Esophagus mucosa (tissue), 1 donor: ENCODE measurements around the gene REC8. TPM values are rescaled to one million over a fixed set of nuclear protein-coding genes. Genes with fewer than 3 reads are reported as not detected.

Source experiments
- ATAC-seq: fragments of 200-7000 bp; cut with Tn5 transposase; one replicate; pipeline ENCODE4 v1.9.1; 2020
- total RNA-seq: library from RNA; stranded (reverse); gene quantifications from one replicate; pipeline ENCODE4 v1.2.4, GENCODE V29; 2023
- donor health status: DM: yes; HTN: yes; CAD: no.

REC8 gene
- total RNA-seq, 1 donor from 2014 or later: 5.4 TPM

- ATAC-seq: no peak
Measured at GRCh38 chr14:24138396-24139271, 33.2 kb upstream of the REC8 start.

GRCh38 chr14:24139272-24139934 lies 32.5 kb upstream of the REC8 start:
- no peak for ATAC-seq

- peak; percentile 92 for ATAC-seq
Measured at GRCh38 chr14:24141097-24141880, 30.6 kb upstream of the REC8 start, which contains the start of gene EMC9. TSS of gene EMC9 (minus strand) at chr14:24141591. CDS start at chr14:24141304, 287 bp downstream.

DNA sequence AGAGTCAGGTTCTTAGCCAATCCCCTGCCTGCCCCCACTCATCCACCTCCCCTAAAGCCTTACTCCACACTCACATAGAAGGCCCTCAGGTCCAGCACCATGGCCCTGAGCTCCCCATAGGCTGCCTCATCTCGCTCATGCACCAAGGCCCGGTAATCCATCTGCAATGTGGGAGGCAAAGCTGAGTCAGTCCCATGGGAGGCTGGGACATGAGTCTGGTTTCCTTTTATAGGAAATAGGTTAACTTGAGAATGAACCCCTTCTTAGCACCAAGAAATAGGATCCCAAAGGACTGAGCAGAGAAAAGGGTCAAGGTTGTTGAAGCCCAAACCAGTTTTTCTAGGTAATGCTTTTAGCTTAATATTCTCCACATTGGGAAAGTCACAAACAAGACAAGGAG lies 28.4 kb upstream of the REC8 start:
- no peak for ATAC-seq

DNA sequence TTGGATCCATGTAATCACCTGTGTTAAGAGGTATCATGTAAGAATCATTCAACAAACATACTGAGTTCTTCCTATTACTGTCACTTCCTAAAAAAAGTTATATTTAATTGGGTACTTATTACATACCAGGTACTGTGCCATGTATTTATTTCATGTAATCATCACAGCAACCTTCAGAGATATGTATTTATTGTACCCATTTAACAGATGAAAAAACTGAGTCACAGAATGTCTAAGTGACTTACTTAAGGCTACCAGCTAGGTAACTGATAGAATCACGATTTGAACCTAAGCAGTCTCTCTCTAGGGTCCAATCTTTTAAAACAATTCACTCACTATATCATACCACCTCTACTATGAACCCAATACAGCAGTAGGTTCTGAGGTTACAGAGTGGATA lies 27.4 kb upstream of the REC8 start:
- ATAC-seq: no peak

GRCh38 chr14:24145219-24145618 lies 26.7 kb upstream of the REC8 start:
- no peak for ATAC-seq

GRCh38 chr14:24145690-24146452 lies 26.0 kb upstream of the REC8 start:
- no peak for ATAC-seq

DNA sequence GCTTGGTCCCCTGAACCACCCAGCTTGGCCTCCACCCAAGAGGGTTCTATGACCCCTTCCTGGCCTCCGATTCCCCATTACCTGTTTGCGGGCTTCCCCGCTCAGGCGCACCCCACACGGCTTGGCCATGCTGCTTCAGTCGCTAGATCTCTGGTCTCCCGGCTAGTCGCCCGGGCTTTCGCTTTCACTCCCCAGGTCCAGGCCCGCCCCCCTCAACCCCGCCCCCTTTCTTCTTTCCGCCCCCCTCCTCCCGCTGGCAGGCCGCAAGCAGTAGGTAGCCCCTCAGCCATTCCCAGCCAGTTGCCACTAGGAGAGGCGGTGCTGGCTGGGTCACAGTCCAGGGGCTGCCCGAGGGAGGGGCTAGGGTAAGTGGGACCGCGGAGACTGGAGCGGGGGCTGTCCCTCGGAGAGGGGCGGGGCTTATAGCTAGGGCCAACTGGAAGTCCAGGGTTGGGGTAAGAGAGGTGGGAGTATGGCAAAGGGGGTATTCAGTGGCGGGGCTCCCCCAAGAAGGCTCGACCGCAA lies 25.4 kb upstream of the REC8 start, which contains the start of gene PSME2:
PSME2 (minus strand) TSS at position 158 of the 525 bp plus-strand sequence; CDS start at position 129, 29 bp downstream.
- ATAC-seq: peak; percentile 82

DNA sequence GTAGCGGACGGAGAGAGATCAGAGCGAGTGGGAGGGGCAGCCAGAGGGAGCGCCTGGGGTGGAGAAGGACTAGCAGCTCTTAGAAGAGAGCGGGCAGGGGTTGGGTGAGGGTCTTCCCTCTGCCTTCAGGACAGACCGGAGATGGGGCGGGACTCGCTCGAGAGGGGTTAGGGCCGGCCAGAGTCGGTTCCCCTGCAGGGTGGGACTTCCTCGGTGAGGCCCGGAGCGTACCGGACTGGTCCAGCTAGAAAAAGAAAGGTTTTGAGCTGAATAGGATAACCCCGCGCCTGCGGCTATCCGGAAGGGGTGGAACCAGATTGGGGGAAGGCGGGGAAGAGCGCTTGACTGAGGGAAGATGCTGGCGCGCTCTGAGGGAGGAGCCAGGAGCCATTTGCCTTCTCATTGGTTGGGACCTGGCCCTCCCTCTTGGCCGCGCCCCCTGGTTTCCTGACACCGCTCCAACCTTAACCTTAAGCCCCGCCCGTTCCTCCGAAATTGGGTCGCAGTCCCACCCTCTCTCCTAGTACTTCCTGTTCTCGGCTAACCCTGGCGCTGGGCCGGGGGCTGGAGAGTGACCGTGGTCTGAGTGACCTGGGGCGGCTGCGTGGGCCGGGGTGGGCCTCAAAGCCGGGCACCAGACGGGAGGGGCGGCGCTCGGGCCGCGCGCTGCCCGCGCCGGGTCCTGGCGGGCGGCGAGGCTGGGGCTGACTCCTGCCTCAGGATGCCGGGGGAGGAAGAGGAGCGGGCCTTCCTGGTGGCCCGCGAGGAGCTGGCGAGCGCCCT lies 24.7 kb upstream of the REC8 start, which contains the start of gene RNF31:
RNF31 (plus strand) TSS at position 521 of the 783 bp plus-strand sequence; CDS start at position 722, 201 bp downstream.
- ATAC-seq: peak; percentile 94

- peak; percentile 1 for ATAC-seq
Measured at GRCh38 chr14:24147761-24148428, 24.0 kb upstream of the REC8 start.

DNA sequence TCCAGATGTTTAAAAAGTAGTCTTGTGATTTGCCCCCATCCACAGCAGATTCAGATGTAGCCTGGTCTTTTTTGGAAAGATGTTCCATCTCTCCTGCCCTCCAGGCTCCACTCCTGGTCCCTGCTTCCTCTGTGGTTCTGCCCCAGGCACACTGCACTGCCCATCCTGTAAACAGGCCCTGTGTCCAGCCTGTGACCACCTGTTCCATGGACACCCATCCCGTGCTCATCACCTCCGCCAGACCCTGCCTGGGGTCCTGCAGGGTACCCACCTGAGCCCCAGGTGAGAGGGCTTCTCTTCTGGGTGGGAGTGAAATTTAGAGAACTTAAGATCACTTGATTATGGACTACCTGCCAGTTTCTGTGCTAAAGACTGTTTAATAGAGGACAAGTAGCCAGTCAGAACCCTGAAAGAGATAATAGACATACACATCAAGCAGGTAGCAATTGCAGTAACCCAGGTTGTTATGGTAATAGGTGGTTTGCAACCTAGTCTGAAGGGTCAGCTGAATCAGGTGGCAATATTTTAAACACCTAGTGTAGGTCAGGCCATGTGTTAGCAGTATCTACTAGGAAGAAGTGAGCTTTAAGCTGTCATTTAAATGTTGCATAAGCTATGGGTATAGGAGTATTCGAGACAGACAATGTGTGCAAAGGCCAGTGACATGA lies 22.4 kb upstream of the REC8 start:
- no peak for ATAC-seq

GRCh38 chr14:24150061-24150460 lies 21.8 kb upstream of the REC8 start:
- ATAC-seq: no peak

- no peak for ATAC-seq
Measured at GRCh38 chr14:24150567-24150966, 21.3 kb upstream of the REC8 start.

GRCh38 chr14:24150993-24151392 lies 20.9 kb upstream of the REC8 start:
- no peak for ATAC-seq

- no peak for ATAC-seq
Measured at GRCh38 chr14:24151404-24152080, 20.3 kb upstream of the REC8 start.

DNA sequence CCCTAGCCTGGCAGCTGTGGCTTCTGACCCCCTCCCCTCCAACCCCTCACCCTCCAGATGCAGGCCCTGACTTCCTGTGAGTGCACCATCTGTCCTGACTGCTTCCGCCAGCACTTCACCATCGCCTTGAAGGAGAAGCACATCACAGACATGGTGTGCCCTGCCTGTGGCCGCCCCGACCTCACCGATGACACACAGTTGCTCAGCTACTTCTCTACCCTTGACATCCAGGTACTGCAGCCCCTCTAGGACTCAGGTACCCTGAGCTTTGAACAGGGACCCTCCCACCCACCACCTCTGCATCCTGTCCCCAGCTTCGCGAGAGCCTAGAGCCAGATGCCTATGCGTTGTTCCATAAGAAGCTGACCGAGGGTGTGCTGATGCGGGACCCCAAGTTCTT lies 16.8 kb upstream of the REC8 start:
- no peak for ATAC-seq

GRCh38 chr14:24156840-24157239 lies 15.0 kb upstream of the REC8 start:
- ATAC-seq: no peak

DNA sequence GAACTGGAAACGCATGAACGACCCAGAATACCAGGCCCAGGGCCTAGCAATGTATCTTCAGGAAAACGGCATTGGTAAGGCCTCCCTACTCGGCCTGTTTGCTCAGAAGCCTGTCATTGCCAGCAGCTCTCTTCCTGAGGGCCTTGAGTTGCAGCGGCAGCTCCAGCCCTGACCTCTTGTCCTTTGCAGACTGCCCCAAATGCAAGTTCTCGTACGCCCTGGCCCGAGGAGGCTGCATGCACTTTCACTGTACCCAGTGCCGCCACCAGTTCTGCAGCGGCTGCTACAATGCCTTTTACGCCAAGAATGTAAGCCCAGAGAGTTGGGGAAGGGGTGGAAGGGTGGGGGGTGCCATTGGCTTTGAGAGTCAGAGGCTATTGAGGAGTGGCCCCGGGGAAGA lies 14.5 kb upstream of the REC8 start:
- ATAC-seq: no peak
